GM04504 (cell line): ENCODE results near the gene NADSYN1.

Source experiments
- DNase-seq: peaks from one replicate; pipeline ENCODE4 v3.0.0-alpha.2; 2012; ENCODE audit warnings: low read depth

NADSYN1 gene

GRCh38 chr11:71548716-71549151, 95.7 kb downstream of the NADSYN1 start:
- DNase-seq = no peak
